MG63 (cell line): Measurements from ENCODE around the gene MAP3K10. TPM values are rescaled to one million over a fixed set of nuclear protein-coding genes. Genes with fewer than 3 reads are reported as not detected.
"Not testable (repeated sequence)": the region's sequence is repeated elsewhere in the genome, so short reads cannot be mapped to it uniquely, and the experiment has no call there.

Experiments
- DNase-seq: peaks from one replicate; pipeline ENCODE4 v3.0.0-alpha.2; 2020
- H3K27me3 ChIP-seq: fragments of 250-450 bp; sonication (Bioruptor Pico); 2 replicates; pipeline ENCODE4 v1.5.1; 2020; ENCODE audit warnings: mild to moderate bottlenecking, moderate library complexity
- H3K36me3 ChIP-seq: fragments of 250-450 bp; sonication (Bioruptor Pico); 2 replicates; pipeline ENCODE4 v1.5.1; 2020; ENCODE audit warnings: mild to moderate bottlenecking, moderate library complexity
- H3K4me3 ChIP-seq: fragments of 250-450 bp; sonication (Bioruptor Pico); 2 replicates; pipeline ENCODE4 v1.5.1; 2020; ENCODE audit warnings: mild to moderate bottlenecking, moderate library complexity
- H3K9me3 ChIP-seq: fragments of 250-450 bp; sonication (Bioruptor Pico); 2 replicates; pipeline ENCODE4 v1.5.1; 2020; ENCODE audit warnings: mild to moderate bottlenecking, moderate library complexity
- total RNA-seq: library from RNA; depleted of rRNA; stranded (reverse); fragments of >200 nt; shearing (Covaris generic); gene quantifications from 2 replicates; pipeline ENCODE4 v1.2.3, GENCODE V29; 2014; ENCODE audit warnings: low replicate concordance; rRNA removed

Gene MAP3K10
- 4.2 and 13.8 TPM in 2 replicates for total RNA-seq

GRCh38 chr19:40190891-40191835 lies at the start of gene MAP3K10:
Gene MAP3K10, plus strand, starts transcription at chr19:40191426. Its CDS starts 606 bp downstream, at chr19:40192032.
- Histone ChIP-seq H3K4me3 (peak within 1 kb of the TSS; percentile 99), H3K27me3 (no peaks in the 10 kb centered on the region), H3K9me3 (no peaks in the 10 kb centered on the region), H3K36me3 (no peaks in the 10 kb centered on the region)
- DNase-seq, result peak; percentile 83

GRCh38 chr19:40141551-40141950 lies 49.7 kb upstream of the MAP3K10 start:
- H3K36me3 ChIP-seq, result no peaks in the 10 kb centered on the region
- H3K9me3 ChIP-seq, result peaks cover 4% of the 10 kb centered on the region; the same call in 1 of the 2 replicates
- no peak overlapping the region for H3K4me3 ChIP-seq
- DNase-seq, result peak; percentile 20
- H3K27me3 ChIP-seq, result peaks cover 10% of the 10 kb centered on the region

DNA sequence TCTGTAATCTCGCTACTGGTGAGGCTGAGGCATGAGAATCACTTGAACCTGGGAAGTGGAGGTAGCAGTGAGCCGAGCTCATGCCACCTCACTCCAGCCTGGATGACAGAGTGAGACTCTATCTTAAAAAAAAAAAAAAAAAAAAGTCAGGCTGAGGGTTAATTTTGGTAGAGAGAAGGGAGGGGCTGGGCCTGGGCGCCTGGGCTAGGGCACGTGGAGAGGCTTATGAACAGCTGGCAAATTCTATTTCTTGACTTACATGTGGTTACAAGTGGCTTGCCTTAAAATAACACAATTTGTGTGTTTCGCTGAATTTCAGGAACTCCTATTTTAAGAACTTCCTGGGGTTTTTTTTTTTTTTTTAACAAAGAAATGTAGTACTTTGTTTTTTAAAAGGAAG lies 47.6 kb upstream of the MAP3K10 start:
- Histone ChIP-seq H3K36me3 (no peaks in the 10 kb centered on the region), H3K27me3 (no peaks in the 10 kb centered on the region; the same call in 1 of the 2 replicates), H3K9me3 (peaks cover 2% of the 10 kb centered on the region; the same call in 1 of the 2 replicates), H3K4me3 (no peak overlapping the region)
- DNase-seq, result no peak

GRCh38 chr19:40144151-40144550 lies 47.1 kb upstream of the MAP3K10 start:
- Histone ChIP-seq H3K9me3 (no peaks in the 10 kb centered on the region), H3K36me3 (no peaks in the 10 kb centered on the region), H3K27me3 (no peaks in the 10 kb centered on the region; the same call in 1 of the 2 replicates), H3K4me3 (no peak overlapping the region)
- no peak for DNase-seq

DNA sequence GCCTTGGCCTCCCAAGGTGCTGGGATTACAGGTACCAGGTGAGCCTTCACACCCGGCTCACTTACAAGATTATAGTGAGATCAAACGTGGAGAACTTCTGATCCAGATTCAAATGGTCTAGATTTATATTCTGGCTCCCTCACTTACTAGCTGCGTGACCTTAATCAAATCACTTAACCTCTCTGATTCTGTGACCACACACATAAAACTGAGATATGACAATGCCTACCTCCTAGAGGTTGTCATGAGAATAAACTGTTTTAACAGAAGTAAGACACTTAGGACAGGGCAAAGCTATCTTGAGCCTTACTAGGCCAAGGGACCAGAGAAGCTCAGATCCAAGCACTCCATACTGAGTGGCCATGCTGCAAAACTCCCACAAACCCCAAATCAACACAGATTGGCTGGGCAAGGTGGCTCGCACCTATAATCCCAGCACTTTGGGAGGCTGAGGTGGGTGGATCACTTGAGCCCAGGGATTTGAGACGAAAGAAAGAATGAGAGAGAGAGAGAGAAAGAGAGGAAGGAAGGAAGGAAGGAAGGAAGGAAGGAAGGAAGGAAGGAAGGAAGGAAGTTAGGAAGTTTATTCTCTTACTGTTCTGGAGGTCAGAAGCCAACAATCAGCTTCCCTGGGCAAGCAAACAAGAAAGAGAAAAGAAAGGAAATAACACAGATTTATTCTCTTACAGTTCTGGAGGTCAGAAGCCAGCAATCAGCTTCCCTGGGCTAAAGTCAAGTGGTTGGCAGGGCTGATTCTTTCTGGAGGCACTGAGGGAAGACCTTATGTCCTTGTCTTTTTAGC lies 46.1 kb upstream of the MAP3K10 start:
- no peak overlapping the region for H3K4me3 ChIP-seq
- no peak for DNase-seq
- no peaks in the 10 kb centered on the region; the same call in 1 of the 2 replicates for H3K27me3 ChIP-seq
- H3K9me3 ChIP-seq, result no peaks in the 10 kb centered on the region
- no peaks in the 10 kb centered on the region for H3K36me3 ChIP-seq

DNA sequence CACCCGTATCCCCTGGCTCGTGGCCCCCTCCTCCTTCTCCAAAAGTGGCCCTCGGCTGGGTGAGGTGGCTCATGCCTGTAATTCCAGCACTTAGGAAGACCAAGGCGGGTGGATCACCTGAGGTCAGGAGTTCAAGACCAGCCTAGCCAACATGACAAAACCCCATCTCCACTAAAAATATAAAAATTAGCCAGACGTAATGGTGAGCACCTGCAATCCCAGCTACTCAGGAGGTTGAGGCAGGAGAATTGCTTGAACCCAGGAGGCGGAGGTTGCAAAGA lies 45.5 kb upstream of the MAP3K10 start:
- not testable (repeated sequence) for H3K36me3 ChIP-seq, H3K4me3 ChIP-seq, H3K27me3 ChIP-seq, DNase-seq, H3K9me3 ChIP-seq

GRCh38 chr19:40147338-40147692 lies 43.9 kb upstream of the MAP3K10 start:
- H3K27me3 ChIP-seq, result no peaks in the 10 kb centered on the region
- DNase-seq, result no peak
- H3K9me3 ChIP-seq, result no peaks in the 10 kb centered on the region
- peak overlapping the region; percentile 40 for H3K4me3 ChIP-seq
- no peaks in the 10 kb centered on the region for H3K36me3 ChIP-seq

- peak overlapping the region; percentile 40 for H3K4me3 ChIP-seq
- peak; percentile 64 for DNase-seq
Measured at GRCh38 chr19:40147693-40148347, 43.4 kb upstream of the MAP3K10 start.

DNA sequence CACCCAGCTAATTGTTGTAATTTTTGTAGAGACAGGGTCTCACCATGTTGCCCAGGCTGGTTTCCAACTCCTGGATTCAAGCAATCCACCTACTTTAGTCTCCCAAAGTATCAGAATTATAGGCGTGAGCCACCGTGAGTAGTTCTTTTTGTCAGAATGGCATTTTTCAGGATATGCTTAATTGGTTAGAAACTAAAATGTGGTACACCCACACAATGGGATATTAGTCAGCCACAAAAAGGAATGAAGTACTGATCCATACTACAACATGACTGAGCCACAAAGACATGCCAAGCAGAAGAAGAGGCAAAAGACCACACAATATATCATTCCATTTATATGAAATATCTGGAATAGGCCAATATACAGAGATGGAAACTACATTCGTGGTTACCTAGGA lies 41.7 kb upstream of the MAP3K10 start:
- no peak for DNase-seq
- Histone ChIP-seq H3K9me3 (no peaks in the 10 kb centered on the region), H3K36me3 (no peaks in the 10 kb centered on the region), H3K27me3 (no peaks in the 10 kb centered on the region), H3K4me3 (no peak overlapping the region)

More at GRCh38 chr19:40147693-40148347, 43.4 kb upstream of the MAP3K10 start:
- no peaks in the 10 kb centered on the region for H3K9me3 ChIP-seq
- no peaks in the 10 kb centered on the region for H3K27me3 ChIP-seq
- no peaks in the 10 kb centered on the region for H3K36me3 ChIP-seq

- no peak for DNase-seq
- no peaks in the 10 kb centered on the region for H3K27me3 ChIP-seq
- no peaks in the 10 kb centered on the region; the same call in 1 of the 2 replicates for H3K9me3 ChIP-seq
- no peaks in the 10 kb centered on the region for H3K36me3 ChIP-seq
- no peak overlapping the region for H3K4me3 ChIP-seq
Measured at GRCh38 chr19:40150170-40150569, 41.1 kb upstream of the MAP3K10 start.

- Histone ChIP-seq H3K4me3 (no peak overlapping the region), H3K27me3 (no peaks in the 10 kb centered on the region), H3K36me3 (no peaks in the 10 kb centered on the region), H3K9me3 (no peaks in the 10 kb centered on the region; the same call in 1 of the 2 replicates)
- DNase-seq, result no peak
Measured at GRCh38 chr19:40154121-40154680, 37.0 kb upstream of the MAP3K10 start.

DNA sequence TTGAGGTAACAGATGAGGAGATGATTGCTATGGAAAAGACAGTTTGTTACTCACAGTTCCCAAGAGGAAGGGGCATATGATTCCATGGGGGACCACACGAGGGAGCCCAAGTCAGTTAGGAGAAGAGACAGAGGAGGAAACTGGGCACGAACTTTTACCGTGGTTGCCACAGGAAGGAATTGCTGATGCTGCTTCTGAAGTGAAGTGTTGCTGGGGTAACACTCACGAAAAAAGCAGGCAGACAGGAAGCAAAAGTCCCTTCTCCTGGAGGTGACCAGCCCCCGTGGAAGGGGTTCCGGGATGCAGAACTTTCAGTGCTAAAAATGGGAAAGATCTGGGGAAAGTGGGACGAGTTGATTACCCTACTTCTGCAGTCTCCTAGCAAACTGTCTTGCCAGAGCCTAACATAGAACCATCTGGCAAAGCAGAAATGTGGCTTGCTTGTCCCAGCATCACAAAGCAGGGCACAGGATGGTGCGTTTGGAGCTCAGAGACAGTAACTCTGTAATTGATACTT lies 35.4 kb upstream of the MAP3K10 start:
- Histone ChIP-seq H3K27me3 (no peaks in the 10 kb centered on the region), H3K36me3 (no peaks in the 10 kb centered on the region), H3K9me3 (no peaks in the 10 kb centered on the region; the same call in 1 of the 2 replicates), H3K4me3 (no peak overlapping the region)
- DNase-seq, result peak; percentile 36

DNA sequence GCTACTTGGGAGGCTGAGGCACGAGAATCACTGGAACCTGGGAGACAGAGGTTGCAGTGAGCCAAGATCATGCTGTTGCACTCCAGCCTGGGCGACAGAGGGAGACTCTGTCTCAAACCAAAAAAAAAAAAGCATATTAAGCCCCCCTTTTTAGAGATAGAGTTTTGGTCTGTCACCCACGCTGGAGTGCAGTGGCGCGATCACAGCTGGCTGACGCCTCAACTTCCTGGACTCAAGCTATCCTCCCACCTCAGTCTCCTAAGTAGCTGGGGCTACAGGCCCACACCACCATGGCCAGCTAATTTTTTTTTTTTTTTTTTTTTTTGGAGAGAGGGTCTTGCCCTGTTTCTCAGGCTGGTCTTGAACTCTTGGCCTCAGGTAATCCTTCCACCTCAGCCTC lies 34.2 kb upstream of the MAP3K10 start:
- H3K27me3 ChIP-seq, result no peaks in the 10 kb centered on the region
- no peaks in the 10 kb centered on the region; the same call in 1 of the 2 replicates for H3K9me3 ChIP-seq
- H3K36me3 ChIP-seq, result no peaks in the 10 kb centered on the region
- no peak overlapping the region for H3K4me3 ChIP-seq
- DNase-seq, result no peak

DNA sequence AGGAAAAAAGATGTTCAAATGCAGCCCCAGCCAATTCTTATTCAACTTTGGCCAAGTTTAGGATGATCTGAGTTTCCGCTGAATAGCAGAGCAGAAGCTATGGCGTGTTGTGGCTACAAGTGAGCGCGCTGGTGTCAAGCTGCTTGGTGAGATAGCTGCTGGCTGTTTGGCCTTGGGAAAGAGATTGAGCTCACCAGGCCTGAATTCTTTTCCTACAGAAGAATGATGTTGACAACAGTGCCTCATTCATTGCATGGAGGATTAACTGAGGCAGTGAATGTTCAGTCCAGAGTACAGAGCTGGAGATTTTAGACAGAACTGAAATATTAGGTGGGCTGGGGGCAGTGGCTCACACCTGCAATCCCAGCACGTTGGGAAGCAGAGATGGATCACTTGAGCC lies 31.5 kb upstream of the MAP3K10 start:
- no peak for DNase-seq
- H3K27me3 ChIP-seq, result no peaks in the 10 kb centered on the region
- H3K4me3 ChIP-seq, result no peak overlapping the region
- no peaks in the 10 kb centered on the region for H3K36me3 ChIP-seq
- no peaks in the 10 kb centered on the region; the same call in 1 of the 2 replicates for H3K9me3 ChIP-seq

GRCh38 chr19:40162104-40162503 lies 29.1 kb upstream of the MAP3K10 start:
- no peak for DNase-seq
- no peaks in the 10 kb centered on the region for H3K9me3 ChIP-seq
- H3K36me3 ChIP-seq, result no peaks in the 10 kb centered on the region
- no peak overlapping the region for H3K4me3 ChIP-seq
- no peaks in the 10 kb centered on the region for H3K27me3 ChIP-seq

- no peaks in the 10 kb centered on the region for H3K27me3 ChIP-seq
- no peaks in the 10 kb centered on the region for H3K36me3 ChIP-seq
- no peaks in the 10 kb centered on the region for H3K9me3 ChIP-seq
- no peak overlapping the region for H3K4me3 ChIP-seq
- DNase-seq, result no peak
Measured at GRCh38 chr19:40163541-40164129, 27.6 kb upstream of the MAP3K10 start.
